NOMO-1 treated with dmso at 0.1 percent for 144 hours (cell line): ENCODE results near the gene PPP6R2.
"Not testable (repeated sequence)": the region's sequence is repeated elsewhere in the genome, so short reads cannot be mapped to it uniquely, and the experiment has no call there.

Source experiments
- DNase-seq: peaks from one replicate; lab custom pipeline; 2025; ENCODE audit not compliant: unreplicated experiment; lab: John Stamatoyannopoulos, UW

PPP6R2 gene

GRCh38 chr22:50397371-50398060 is 54.4 kb downstream of the PPP6R2 start:
- DNase-seq, result not testable (repeated sequence)

GRCh38 chr22:50398831-50399648 is 55.9 kb downstream of the PPP6R2 start:
- no peak for DNase-seq

GRCh38 chr22:50399751-50400331 is 56.7 kb downstream of the PPP6R2 start:
- DNase-seq, result peak; percentile 10

GRCh38 chr22:50400406-50400805 is 57.3 kb downstream of the PPP6R2 start:
- DNase-seq, result no peak

GRCh38 chr22:50400931-50401330 is 57.8 kb downstream of the PPP6R2 start:
- no peak for DNase-seq

GRCh38 chr22:50401907-50402306 is 58.8 kb downstream of the PPP6R2 start:
- DNase-seq, result no peak

GRCh38 chr22:50403701-50404101 is 60.6 kb downstream of the PPP6R2 start:
- no peak for DNase-seq

GRCh38 chr22:50406416-50407170 is 63.5 kb downstream of the PPP6R2 start:
- DNase-seq, result no peak

- DNase-seq, result no peak
Measured at GRCh38 chr22:50408311-50408710, 65.2 kb downstream of the PPP6R2 start.

GRCh38 chr22:50408954-50409353 is 65.8 kb downstream of the PPP6R2 start:
- not testable (repeated sequence) for DNase-seq

GRCh38 chr22:50414476-50415248 is 71.5 kb downstream of the PPP6R2 start:
- no peak for DNase-seq

- DNase-seq, result no peak
Measured at GRCh38 chr22:50415426-50415825, 72.3 kb downstream of the PPP6R2 start.

GRCh38 chr22:50416996-50417395 is 73.9 kb downstream of the PPP6R2 start:
- DNase-seq, result no peak

- no peak for DNase-seq
Measured at GRCh38 chr22:50417411-50418210, 74.5 kb downstream of the PPP6R2 start.

- DNase-seq, result no peak
Measured at GRCh38 chr22:50418624-50419023, 75.5 kb downstream of the PPP6R2 start.

GRCh38 chr22:50419116-50419515 is 76.0 kb downstream of the PPP6R2 start:
- no peak for DNase-seq

- no peak for DNase-seq
Measured at GRCh38 chr22:50420015-50420414, 76.9 kb downstream of the PPP6R2 start.

GRCh38 chr22:50420581-50420980 is 77.5 kb downstream of the PPP6R2 start:
- DNase-seq, result no peak

- DNase-seq, result no peak
Measured at GRCh38 chr22:50422046-50422445, 78.9 kb downstream of the PPP6R2 start.
